ENCODE results near the gene ARAP1.

Gene ARAP1

DNA sequence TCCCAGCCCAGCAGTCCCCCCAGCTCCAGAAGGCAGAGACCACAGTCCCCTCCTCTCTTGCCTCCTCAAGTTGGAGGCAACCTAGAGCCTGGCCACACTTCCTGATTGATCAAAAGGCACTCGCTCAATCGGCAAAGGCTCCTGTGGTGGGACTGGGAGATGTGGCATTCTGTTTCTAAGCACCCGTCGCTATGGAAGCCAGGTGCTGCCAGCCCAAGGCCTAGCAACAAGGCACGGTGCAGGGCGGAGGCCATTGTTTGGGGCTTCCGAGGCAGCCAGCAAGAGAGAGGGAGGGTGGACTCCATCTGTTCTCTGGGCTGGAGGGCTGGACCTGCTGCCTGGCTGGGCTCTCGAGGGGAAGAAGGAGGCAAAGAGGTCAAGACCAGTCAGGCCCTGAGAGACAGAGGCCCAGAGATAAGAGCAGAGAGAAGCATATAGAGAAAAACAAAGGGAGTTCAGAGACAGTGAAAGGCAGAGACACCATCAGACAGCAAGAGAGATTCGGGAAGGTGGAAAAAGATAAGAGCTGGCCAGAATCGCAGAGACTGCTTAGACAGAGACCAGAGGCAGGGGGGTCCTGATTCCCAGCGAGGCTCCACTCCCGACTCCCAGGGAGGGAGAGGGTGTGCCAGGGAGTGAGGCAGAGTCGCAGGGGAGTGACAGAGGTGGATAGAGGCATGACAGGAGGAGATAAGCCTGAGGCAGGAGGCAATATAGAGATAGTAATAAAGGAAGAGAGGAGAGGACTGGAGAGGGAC lies 99.2 kb downstream of the ARAP1 start:
- DNase-seq = no peak

DNA sequence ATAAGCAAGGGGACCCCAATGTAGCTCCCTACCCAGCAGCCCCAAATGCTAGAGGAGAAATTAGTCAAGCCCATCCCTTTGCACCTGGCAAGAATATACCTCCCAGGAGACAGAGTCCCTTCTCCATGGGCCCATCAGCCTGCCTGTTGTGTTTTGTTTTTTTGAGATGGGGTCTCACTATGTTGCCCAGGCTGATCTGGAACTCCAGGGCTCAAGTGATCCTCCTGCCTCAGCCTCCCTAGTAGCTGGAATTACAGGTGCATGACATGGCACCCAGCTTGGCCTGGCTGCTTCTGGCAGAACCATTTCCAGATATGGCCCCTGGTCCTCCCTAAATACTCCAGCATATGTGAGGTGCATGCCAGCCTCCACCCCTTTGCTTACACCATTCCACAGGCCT lies 100.1 kb downstream of the ARAP1 start:
- DNase-seq = no peak

DNA sequence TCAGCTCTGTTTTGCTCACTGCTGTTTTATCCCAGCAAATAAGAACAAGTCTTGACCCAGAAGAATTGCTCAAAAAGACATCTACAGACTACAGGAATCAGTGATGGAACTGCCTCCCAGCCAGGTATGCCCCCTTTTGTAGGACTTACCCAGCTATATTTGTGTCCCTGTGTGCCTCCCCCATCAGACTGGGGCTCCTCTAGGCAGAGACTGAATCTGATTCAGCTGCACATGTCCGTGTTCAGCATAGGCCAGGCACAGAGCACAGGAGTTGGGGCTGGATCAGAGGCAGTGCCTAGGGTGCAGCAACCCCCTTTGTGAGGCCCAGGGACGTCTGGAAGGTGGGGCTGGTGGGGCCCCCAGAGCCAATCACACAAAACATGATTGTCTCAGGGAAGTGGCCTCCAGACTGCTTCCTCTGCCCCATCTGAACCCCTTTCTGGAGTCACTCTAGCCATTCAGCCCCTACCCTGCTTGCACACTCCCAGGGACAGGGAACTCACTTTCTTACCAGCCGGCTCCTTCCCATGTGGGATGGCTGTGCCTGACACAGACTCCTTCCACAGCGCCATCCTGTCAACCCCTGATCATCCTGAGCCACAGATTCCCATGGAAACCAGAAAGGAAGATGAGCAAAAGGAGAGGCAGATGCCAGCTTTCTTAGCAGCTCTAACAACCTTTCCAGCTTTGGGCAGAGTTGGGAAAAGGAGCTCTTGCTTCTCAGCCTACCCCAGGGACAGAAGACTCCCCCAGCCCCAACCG lies 102.8 kb downstream of the ARAP1 start:
- DNase-seq = no peak

DNA sequence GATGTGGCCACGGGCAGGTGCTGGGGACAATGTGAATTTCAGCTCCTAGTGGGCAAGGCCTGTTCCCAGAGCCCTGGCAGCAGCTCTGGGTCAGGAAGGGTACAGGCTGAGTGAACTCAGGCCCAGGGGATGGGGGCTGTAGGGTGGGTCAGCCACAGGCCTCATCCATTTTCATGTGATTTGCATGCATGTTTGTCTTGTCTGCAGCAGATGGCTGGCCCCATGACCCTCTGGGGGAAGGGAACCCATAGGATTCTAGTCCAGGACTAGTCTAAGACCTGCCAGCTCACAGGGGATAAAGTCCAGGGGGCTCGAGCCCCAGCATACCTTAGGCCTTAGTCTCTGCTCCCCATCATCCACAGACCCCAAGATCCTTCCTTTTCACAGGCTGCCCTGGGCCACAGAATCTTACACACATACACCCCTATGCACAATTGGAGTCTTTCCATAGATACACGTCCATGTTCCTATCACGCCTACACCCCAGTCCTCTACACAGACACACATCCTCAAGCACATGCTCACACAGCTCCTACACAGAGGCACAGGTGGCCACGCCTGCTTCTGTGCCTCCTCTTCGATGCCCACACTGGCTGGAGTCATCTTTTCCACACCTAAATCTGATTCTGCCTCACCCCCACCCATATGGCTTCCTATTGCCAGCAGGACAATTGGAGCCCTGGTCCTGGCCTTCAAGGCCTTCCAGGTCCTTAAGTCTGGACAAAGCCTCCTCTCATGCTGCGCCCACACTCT lies 103.6 kb downstream of the ARAP1 start:
- no peak for DNase-seq

DNA sequence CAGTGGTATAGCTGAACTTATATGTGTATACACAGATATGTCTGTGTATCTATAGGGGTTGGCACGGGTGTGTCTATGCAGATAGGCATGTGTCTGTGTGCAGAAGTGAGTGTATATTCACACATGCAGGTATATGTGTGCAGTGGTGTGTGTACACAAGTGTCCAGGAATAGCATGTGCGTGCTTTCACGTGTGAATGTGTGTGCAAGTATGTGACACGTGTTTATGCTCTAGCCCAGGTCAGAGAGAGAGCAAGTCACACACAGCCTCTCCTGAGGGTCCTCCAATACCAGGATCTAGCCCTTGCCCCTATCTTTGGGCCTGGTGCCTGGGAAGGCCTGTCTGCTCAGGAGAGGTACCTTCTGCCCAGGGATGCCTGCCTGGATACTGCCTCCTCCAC lies 104.3 kb downstream of the ARAP1 start:
- DNase-seq = no peak

DNA sequence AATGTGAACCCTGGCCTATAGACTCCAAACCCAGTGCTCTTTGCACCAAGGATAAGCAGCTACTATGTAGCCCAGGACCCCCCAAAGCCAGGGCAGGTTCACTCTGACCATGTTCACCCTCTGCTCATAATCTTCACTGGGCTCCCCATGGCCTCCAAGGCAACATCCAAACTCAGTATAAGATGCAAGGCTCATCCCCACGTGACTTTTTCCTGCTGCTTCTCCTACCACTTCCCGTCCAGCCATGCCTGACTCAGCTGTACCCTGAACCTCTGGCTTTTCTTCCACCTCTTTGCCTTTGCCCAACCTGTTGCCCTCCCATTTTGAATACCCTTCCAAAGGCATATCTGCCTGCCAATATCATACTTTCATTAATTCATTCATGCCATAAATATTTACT lies 105.7 kb downstream of the ARAP1 start:
- DNase-seq = no peak

DNA sequence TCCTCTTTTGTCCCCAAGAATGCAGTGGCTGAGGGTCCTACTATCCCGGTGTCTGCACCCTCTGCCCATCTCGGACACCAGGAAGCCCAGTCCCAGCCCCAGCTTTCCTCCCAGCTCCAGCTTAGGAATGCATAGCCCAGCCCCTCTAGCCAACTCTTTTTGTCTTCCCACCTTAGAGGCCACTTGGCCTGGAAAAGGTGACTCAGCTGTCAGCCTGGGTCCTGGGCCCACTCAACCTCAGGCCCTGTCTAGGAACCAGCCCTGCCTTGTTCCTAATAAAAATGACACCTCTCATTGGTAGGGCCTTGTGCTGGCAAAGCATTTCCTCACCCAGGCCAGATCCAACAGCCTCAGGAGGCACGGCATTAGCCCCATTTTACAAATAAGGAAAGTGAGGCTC lies 106.2 kb downstream of the ARAP1 start:
- no peak for DNase-seq

DNA sequence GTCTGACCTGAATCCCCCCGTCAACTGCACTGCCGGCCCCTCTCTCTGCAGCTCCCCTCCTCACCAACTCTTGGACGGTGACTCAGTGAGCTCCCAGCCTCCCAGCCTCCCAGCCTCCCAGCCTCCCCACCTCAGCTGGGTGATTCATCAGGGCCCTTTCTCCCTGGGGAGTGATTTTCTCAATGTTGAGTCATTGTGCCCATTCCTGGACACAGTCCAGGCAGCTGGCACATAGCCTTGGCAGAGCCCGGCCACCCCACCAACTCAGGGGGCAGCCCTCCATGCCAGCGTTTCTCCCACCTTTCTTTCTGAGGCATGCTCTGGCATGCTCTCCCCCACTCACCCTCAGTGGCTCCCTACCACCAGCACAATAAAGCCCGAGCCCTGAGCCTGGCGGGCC lies 108.7 kb downstream of the ARAP1 start:
- DNase-seq = no peak

DNA sequence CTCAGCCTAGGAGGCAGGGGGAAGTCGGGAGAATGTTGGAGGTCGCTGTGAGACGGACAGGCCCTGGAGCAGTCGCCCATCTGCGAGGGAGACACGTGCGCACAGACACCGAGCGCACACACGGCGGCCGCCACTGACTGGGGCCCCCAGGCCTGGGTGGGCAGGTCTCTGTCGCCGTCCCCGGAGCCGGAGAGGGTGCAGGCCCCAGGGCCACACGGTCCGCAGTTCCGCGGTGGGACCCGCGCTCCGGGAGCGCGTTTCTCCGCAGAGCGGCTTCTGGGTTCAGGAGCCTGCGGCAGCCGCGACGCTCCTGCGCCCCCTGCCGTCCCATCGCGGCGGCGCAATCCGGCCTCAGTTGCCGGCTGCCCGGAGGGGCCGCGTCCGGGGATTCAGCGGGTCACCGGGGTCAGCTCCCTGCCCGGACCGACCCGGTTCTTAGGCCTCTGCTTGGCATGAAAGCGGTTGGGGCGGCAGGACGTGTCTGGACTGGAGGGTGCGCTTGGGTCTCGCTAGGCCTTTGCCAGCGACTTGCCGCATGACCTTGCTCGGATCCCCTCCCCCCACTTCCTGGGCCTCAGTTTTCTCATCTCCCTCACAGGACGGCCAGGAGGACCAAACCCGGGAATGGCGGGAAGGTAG lies 109.2 kb downstream of the ARAP1 start:
- DNase-seq = no peak

DNA sequence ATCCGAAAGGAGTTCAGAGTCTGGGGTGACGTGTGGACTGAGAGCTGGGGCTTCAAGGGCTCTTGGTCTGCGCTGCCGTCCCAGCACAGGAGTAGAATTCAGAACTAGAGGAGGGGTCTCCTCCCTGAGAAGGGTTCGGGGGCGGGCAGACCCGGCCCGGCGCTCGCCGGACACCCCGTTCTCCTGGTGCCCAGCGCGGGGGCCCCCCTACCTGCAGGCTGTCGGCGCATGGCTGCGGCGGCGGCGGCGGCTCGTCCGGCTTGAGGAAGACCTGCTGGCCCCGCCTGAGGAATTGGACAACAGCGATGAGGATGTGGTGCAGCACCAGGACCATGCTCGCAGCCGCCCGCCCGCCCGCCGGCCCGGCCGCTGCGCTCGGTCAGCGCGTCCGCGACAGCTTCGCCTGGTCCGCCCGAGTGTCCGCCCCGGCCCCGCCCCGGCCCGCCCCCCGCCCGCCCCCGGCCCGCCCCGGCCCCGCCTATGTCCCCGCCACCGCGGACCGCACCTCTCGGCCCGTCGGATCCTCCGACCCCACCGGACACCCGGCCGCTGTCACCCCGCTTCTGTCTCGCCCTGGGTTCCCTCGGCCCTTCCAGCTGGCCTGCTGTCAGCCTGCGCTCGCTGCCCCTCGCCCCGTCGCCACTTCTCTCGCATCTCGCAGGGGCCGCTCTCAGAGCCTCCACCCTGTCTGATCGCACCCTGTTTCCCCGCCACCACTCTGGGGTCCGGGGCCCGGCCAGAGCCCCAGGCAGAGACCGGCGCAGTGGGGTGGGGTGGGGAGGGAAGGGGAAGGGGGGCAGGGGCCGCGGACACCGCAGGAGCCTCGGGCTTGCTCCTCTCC lies 109.9 kb downstream of the ARAP1 start:
- no peak for DNase-seq

DNA sequence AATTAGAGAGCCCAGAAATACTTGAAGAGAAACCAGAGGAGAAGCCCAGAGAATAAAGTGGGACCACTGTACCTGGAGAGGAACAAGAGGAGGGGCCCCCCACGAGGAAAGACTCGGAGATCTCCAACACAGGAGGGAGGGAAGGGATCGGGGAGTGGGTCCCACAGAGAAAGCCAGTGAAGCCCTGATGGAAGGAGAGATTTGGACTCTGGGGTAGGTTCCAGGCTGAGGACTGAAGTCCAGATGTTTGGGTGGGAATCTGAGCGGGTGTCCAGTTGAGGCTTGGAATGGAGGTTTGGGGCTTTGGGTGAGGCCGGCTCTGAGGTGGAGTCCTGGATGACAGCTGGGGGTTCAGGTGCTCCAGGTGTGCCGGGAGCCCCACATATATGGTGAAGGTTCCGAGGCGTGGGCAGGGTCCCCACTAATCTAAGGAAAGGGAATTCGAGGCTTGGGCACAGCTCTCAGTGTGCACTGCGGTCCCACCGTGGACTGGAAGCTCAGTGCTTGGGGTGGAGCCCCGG lies 110.6 kb downstream of the ARAP1 start:
- DNase-seq = no peak

DNA sequence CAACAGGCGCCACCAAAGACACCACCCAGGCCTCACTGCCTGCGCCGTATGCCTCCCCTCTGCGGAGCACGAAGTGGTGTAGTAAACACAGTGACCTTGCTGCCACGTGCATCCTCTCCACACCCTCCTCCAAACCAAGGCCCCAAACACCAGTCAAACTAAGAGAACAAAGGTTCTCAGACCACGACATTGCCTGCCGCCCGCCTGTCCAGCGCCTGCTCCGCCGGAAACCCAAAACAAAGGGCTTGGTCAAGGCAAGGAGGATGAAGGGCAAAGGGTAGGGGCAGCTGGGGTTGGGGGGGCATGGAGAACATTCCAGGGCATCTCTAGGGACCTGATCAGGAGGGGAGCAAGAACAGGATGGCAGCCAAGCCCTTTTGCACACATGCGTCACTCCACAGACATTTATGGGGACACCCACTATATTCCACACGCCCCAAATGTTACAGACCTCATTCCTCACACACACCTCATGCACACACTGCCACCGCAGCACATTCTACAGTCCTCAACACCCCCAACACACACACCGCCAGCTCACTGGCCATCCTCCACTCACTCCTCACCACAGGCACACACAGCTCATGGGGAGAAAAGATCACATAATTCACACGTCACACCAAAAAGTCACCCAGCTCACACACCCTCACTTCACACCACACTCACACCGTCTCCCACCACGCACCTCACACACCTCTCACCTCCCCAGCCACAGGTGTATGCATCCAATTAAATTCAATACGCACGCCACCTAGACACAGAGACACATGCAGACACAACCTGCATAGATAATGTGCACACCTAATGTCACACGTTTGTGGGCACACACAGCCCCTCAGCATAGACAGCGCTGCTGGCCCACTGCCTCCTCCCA lies 112.5 kb downstream of the ARAP1 start:
- no peak for DNase-seq

DNA sequence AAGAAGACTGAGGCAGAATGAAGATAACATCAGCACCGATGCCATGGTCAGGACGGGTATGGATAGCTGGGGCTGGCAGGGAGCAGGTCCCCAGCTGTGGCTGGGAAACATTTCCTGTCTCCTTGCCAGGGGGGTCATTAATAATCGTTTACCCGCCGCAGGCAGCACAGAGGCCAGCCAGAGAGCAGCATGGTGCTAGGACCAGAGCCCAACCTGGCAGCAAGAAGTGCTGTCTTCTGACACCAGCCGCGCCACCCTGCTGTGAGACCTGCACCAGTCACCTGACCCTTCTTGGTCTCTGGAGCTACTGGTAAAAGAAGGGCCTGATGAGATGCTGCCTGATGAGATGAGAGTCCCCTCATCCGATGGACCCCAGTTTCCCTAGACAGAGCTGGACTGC lies 114.3 kb downstream of the ARAP1 start:
- no peak for DNase-seq

DNA sequence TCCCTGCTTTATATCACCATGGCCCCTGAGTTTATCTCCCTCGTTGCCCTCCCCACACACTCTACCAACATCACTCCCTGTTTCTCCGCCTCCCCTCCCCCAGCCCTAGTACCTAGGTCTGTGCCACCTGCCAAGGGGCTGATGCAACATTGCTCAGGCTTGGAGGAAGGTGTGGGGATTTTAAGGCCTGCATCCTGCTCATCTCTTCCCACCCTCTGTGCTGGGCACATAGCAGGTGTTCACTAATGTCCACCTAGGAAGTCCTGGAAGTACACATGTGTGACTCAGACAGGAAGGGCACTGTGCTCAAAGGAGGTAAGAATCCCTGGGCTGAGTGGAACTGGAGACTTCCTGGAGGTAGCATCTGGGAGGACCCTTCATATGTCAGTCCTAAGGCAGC lies 115.0 kb downstream of the ARAP1 start:
- DNase-seq = no peak

DNA sequence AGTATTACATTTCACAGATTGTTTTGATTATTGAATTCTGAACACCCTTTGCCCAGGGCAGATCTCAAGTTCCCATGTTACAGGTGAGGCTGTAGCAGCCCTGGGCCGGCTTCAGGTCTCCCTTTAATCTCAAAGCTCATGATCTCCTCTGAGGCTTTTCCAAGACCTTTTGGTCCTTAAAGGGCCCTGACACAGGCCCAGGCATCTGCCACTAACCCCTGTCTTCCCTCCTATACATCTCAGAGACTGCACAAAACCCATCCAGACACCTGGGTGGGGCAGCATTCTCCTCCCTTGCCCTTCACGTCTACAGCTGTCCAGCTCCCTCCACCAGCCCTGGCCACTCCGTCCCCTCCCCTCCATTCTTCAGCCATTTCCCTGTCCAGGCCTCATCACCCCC lies 115.8 kb downstream of the ARAP1 start:
- DNase-seq = no peak

DNA sequence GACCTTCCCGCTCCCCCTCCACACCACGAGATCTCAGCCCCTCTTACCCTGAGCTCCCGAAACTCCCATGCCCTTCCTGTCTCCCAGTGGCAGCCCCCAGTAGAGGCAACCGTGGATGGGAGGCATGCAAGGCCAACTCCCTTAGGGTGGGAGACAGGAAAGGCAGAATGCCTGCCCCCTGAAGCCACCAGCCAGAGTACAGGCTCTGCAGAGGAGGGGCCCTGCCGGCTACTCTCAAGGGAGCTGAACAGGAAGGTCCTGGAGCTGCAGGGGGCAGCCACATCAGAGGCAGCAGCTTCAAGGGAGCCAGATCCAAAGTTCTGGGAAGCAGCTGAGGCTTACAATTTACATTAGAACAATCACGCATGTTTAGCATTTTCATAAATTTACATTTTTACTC lies 116.3 kb downstream of the ARAP1 start:
- DNase-seq = no peak

DNA sequence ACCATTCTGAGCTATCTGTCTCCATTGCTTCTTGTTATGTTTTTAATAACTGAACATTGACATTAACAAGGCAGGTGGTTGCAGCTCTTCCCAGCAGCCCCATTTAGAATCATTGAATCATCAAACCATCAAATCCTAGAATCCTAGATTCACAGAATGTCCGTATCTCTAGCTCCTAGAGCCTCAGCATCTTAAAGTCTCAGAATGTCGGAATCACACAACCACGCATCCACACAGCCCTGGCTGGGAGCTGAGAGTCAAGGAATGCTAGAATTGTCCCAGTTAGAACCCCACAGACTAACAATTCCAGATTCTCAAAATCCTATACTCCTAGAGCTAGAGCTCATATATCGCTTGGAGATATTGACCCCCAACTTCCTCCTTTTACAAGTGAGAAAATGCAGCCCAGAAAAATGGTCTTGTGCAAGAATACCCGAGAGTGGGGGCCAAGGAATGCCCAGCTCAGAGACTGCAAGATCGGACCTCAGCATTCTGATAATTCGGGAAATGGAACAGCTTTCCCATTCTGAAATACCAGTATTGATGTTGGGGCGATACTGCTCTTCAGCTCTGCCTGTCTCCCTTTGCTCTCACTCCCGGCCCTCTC lies 116.8 kb downstream of the ARAP1 start:
- DNase-seq = no peak
